Upper lobe of left lung (tissue), 6 donors: ENCODE data around the gene SLC25A21. TPM values are rescaled to one million over a fixed set of nuclear protein-coding genes. Genes with fewer than 3 reads are reported as not detected.

ENCODE experiments used
- ATAC-seq, 2 donors: fragments of 200-7000 bp; cut with Tn5 transposase; one replicate each; pipeline ENCODE4 v1.9.1; 2022; ENCODE audit warnings: mild to moderate bottlenecking in 2 of 2, moderate library complexity in 2 of 2; ENCODE audit not compliant: low FRiP score in 2 of 2
- DNase-seq, 2 donors: peaks; one replicate each; pipeline ENCODE4 v3.0.0-alpha.2; 2019 to 2020
- H3K27ac ChIP-seq, 4 donors: fragments of 200-600 bp; sonication (generic); one replicate each; pipeline ENCODE4 v1.5.1; 2016 to 2019
- H3K27me3 ChIP-seq, 4 donors: fragments of 200-600 bp; sonication (generic); one replicate each; pipeline ENCODE4 v1.5.1; 2017 to 2019
- H3K36me3 ChIP-seq, 4 donors: fragments of 200-600 bp; sonication (generic); one replicate each; pipeline ENCODE4 v1.5.1; 2016 to 2019
- H3K4me1 ChIP-seq, 4 donors: fragments of 200-600 bp; sonication (generic); one replicate each; pipeline ENCODE4 v1.5.1; 2018 to 2019
- H3K4me3 ChIP-seq, 4 donors: fragments of 200-600 bp; sonication (generic); one replicate each; pipeline ENCODE4 v1.5.1; 2017 to 2019; ENCODE audit warnings: mild to moderate bottlenecking in 2 of 4, moderate library complexity in 1 of 4
- H3K9me3 ChIP-seq, 4 donors: fragments of 200-600 bp; sonication (generic); one replicate each; pipeline ENCODE4 v1.5.1; 2018 to 2019
- CTCF ChIP-seq, 6 experiments: fragments of 450-650 bp in 4 of 6; fragments of 200-600 bp in 2 of 6; sonication (generic) in 2 of 6; IDR thresholded peaks; one replicate each; pipeline ENCODE4 v1.5.1; 2016 to 2019; ENCODE audit warnings: antibody characterized with exemption in 6 of 6
- EP300 ChIP-seq, 4 donors: sonication (generic); formaldehyde crosslinking; IDR thresholded peaks; one replicate each; pipeline ENCODE4 v1.5.1; 2017; ENCODE audit warnings: antibody characterized with exemption in 4 of 4, control low read depth in 2 of 4
- POLR2A ChIP-seq, 4 donors: fragments of 450-650 bp; IDR thresholded peaks; one replicate each; pipeline ENCODE4 v1.5.1; 2016 to 2017; ENCODE audit warnings: antibody characterized with exemption in 4 of 4, mild to moderate bottlenecking in 2 of 4
- POLR2AphosphoS5 ChIP-seq, 2 donors: sonication (generic); formaldehyde crosslinking; IDR thresholded peaks; one replicate each; pipeline ENCODE4 v1.5.1; 2017; ENCODE audit warnings: antibody characterized with exemption in 2 of 2
- WGBS, 2 donors: methylation state at CpG; one replicate each; pipeline ENCODE4 v1.1.5; 2017 to 2018; 5-methylcytosine and 5-hydroxymethylcytosine counted together
- total RNA-seq, 6 donors: library from RNA; depleted of rRNA in 4 of 6; stranded (reverse); fragments of >200 nt in 4 of 6; gene quantifications; one replicate each; pipeline versions ENCODE4 v1.1.0 to v1.2.1, GENCODE V29; 2016 to 2021
- donor health status: DM: no; HTN: no; CAD: no; lungs with moderate emphysema.
- donor health status: DM: no; HTN: yes; CAD: no; lungs with severe emphysema.

SLC25A21 gene
- total RNA-seq, 6 donors from 2014 or later: 0.15 to 1.7 (median 0.30) TPM; not detected in 3

GRCh38 chr14:36767603-36768281 is 404.7 kb downstream of the SLC25A21 start:
- Histone ChIP-seq H3K36me3 (no peaks in the 10 kb centered on the region), H3K4me3 (no peak overlapping the region), H3K4me1 (no peaks in the 10 kb centered on the region), H3K9me3 (no peaks in the 10 kb centered on the region), H3K27ac (no peak overlapping the region), H3K27me3 (no peaks in the 10 kb centered on the region)
- WGBS, 2 donors: 49 to 52% methylated on average over 7 of the region's 7 CpGs
- ATAC-seq: no peak
- no peak for TF ChIP-seq CTCF (IDR thresholded peaks at IDR 0.05)
- no peak for TF ChIP-seq POLR2AphosphoS5 (IDR thresholded peaks at IDR 0.05)
- no peak for TF ChIP-seq EP300 (IDR thresholded peaks at IDR 0.05)
- TF ChIP-seq POLR2A (IDR thresholded peaks at IDR 0.05): no peak
- DNase-seq: no peak

GRCh38 chr14:36766974-36767373 is 405.4 kb downstream of the SLC25A21 start:
- Histone ChIP-seq H3K27me3 (no peaks in the 10 kb centered on the region), H3K9me3 (no peaks in the 10 kb centered on the region), H3K27ac (no peak overlapping the region), H3K4me3 (no peak overlapping the region), H3K4me1 (no peaks in the 10 kb centered on the region), H3K36me3 (no peaks in the 10 kb centered on the region)
- WGBS, 2 donors: 57 to 89% methylated on average over 2 of the region's 2 CpGs
- no peak for ATAC-seq
- TF ChIP-seq CTCF (IDR thresholded peaks at IDR 0.05) (no peak), POLR2A (IDR thresholded peaks at IDR 0.05) (no peak), POLR2AphosphoS5 (IDR thresholded peaks at IDR 0.05) (no peak), EP300 (IDR thresholded peaks at IDR 0.05) (no peak)
- DNase-seq: no peak

GRCh38 chr14:36757734-36758601 is 414.4 kb downstream of the SLC25A21 start:
- Histone ChIP-seq H3K4me1 (no peaks in the 10 kb centered on the region), H3K27ac (no peak overlapping the region), H3K4me3 (no peak overlapping the region), H3K9me3 (peaks cover 0 to 5% (median 0%) of the 10 kb centered on the region in 4 donors), H3K27me3 (no peaks in the 10 kb centered on the region), H3K36me3 (no peaks in the 10 kb centered on the region)
- ATAC-seq (no peak), DNase-seq (no peak)
- WGBS, 2 donors: 64 to 78% methylated on average over 6 of the region's 6 CpGs
- TF ChIP-seq POLR2AphosphoS5 (IDR thresholded peaks at IDR 0.05) (no peak), EP300 (IDR thresholded peaks at IDR 0.05) (no peak), CTCF (IDR thresholded peaks at IDR 0.05) (no peak)

- TF ChIP-seq POLR2AphosphoS5 (IDR thresholded peaks at IDR 0.05) (no peak), CTCF (IDR thresholded peaks at IDR 0.05) (no peak), POLR2A (IDR thresholded peaks at IDR 0.05) (no peak), EP300 (IDR thresholded peaks at IDR 0.05) (no peak)
- 91 to 96% methylated on average over 12 of the region's 12 CpGs for WGBS, 2 donors
- Histone ChIP-seq H3K36me3 (no peaks in the 10 kb centered on the region), H3K27me3 (no peaks in the 10 kb centered on the region), H3K27ac (no peak overlapping the region), H3K9me3 (peaks cover 0 to 5% (median 0%) of the 10 kb centered on the region in 4 donors), H3K4me3 (no peak overlapping the region), H3K4me1 (no peaks in the 10 kb centered on the region)
- DNase-seq (no peak), ATAC-seq (no peak)
Measured at GRCh38 chr14:36756226-36756625, 416.2 kb downstream of the SLC25A21 start.
